Cardiac fibroblast (primary cell): ENCODE measurements around the gene GAS2L2.

Experiments used
- DNase-seq, 2 donors: peaks; one replicate each; pipeline versions ENCODE4 v3.0.0 to v3.0.0-alpha.2; 2010; ENCODE audit warnings: low read depth in 2 of 2
- H3K4me3 ChIP-seq, 2 donors: replicated peaks in 1 of 2; 1 replicate in 1 of 2; 2 replicates in 1 of 2; pipeline ENCODE4 v1.5.1; 2011; ENCODE audit warnings: low read depth in 2 of 2, low read length in 2 of 2, mild to moderate bottlenecking in 2 of 2, moderate library complexity in 1 of 2
- CTCF ChIP-seq: IDR thresholded peaks from one replicate; pipeline ENCODE4 v1.5.1; 2011; ENCODE audit warnings: low read depth, mild to moderate bottlenecking, low read length, inconsistent platforms

GAS2L2 gene

GRCh38 chr17:35729405-35729833 is 23.6 kb downstream of the GAS2L2 start:
- no peak for TF ChIP-seq CTCF
- DNase-seq: no peak
- no peak overlapping the region for H3K4me3 ChIP-seq

GRCh38 chr17:35728551-35728950 is 24.5 kb downstream of the GAS2L2 start:
- H3K4me3 ChIP-seq: no peak overlapping the region
- no peak for DNase-seq
- TF ChIP-seq CTCF: no peak

GRCh38 chr17:35727635-35728034 is 25.4 kb downstream of the GAS2L2 start:
- no peak overlapping the region for H3K4me3 ChIP-seq

GRCh38 chr17:35726953-35727460 is 26.0 kb downstream of the GAS2L2 start:
- peak in 1 of 2 donors; percentile 68 for DNase-seq
- TF ChIP-seq CTCF: no peak
- no peak overlapping the region for H3K4me3 ChIP-seq

More at GRCh38 chr17:35727635-35728034, 25.4 kb downstream of the GAS2L2 start:
- no peak for DNase-seq
- TF ChIP-seq CTCF: no peak

- DNase-seq: peak; percentile 91 to 94
- no peak overlapping the region for H3K4me3 ChIP-seq
- no peak for TF ChIP-seq CTCF
Measured at GRCh38 chr17:35726127-35726952, 26.7 kb downstream of the GAS2L2 start.

- no peak for DNase-seq
- TF ChIP-seq CTCF: no peak
- H3K4me3 ChIP-seq: no peak overlapping the region
Measured at GRCh38 chr17:35725802-35726126, 27.3 kb downstream of the GAS2L2 start.
